Cardiac ventricle fibroblast (primary cell): ENCODE measurements around the gene CCDC82. TPM values are rescaled to one million over a fixed set of nuclear protein-coding genes. Genes with fewer than 3 reads are reported as not detected.

Experiments
- total RNA-seq: library from RNA; depleted of rRNA; stranded (reverse); fragments of >200 nt; gene quantifications from 2 replicates; pipeline ENCODE4 v1.2.3, GENCODE V29; 2015

The CCDC82 gene
- total RNA-seq, result 10.3 and 13.9 TPM in 2 replicates

DNA sequence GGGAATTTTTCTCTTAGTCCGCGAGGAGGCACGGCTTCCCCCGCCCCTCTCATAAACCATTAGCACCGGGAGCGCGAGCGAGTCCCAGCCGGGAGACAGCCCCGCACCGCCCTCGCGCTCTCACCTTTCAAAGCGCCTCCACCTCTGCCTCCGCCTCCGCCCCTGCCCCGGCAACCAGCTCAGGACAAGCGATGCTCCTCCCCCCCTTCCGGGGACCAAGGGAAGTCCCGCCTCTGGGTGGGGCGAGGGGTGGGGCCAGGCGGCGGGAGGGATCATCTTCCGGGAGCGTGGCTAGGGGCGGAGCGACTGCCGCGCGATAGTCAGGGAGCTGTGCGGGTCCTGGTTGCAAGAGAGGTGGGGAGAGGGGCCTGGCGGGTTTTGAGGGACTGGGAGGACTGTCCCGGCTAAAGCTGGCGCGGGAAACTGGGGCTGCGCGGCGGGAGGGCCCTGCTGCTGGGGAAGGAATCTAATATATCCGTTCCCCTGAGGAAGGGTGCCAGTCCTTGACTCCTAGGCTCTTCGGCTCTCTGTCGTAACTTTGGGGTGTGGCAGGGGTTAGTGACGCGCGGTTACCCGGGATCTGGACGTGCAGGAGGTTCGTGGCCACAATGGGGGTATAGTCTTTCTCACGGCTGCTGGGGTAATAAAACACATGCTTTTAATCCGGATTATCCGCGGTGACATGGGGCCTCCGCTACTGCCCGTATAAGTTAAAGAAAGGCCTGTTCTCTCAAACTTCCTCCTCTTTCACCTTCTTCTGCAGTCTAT, at the start of gene CCDC82, which contains the start of gene JRKL:
TSS of gene CCDC82 (minus strand) at position 193 of the 768 bp plus-strand sequence. CDS start 5,165 bp downstream, outside the sequence.
TSS of gene JRKL (plus strand) at position 294 of the 768 bp plus-strand sequence. CDS start 637 bp downstream, outside the sequence.

DNA sequence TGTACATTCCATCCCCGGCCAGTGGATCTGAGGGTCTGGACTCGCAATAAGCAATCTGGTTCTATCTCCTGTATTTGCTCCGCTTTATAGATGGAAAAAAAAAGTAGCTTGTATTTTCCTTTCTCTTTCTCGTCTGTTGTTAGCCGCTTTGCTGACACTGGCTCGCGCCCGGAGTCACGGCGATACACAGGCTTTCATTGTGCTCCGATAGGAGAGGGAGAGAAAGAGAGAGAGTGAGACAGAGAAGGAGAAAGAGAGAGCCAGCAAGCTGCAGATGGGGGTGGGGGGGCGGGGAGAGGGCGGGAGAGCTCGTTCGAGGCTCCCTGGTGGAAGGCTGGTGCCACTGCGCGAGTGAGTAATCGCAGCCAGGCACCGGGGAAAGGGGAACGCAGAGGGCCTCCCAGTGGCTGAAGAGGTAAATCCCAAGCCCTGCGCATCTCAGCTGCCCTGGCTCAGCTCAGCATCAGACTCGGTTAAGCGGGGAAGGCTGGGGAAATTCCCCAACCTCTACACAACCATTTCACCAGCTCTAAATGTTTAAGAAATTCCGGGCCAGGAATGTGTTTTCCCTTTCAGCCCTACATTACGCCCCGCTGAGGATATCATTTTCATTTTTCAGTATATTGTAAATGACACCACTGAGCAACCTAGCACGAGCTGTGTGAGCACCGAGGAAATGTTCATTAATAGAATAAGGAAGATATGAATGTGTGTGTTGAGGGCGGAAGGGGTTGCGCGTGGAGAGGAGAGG, 46.6 kb downstream of the CCDC82 start, which contains the start of gene MAML2:
TSS of gene MAML2 (minus strand) at position 235 of the 751 bp plus-strand sequence. CDS start 1,300 bp downstream, outside the sequence.

Other genes starting within 250 kb of the CCDC82 start
- gene MAML2, start 46.7 kb downstream of the CCDC82 start, total RNA-seq, result 23.7 and 23.9 TPM in 2 replicates
- gene JRKL, start 101 bp upstream of the CCDC82 start, total RNA-seq, result 7.9 and 11.9 TPM in 2 replicates